ENCODE measurements around the gene SPACA6.
A peak's percentile ranks its signal among the peaks of the same experiment; 100 is the strongest.

SPACA6 gene

DNA sequence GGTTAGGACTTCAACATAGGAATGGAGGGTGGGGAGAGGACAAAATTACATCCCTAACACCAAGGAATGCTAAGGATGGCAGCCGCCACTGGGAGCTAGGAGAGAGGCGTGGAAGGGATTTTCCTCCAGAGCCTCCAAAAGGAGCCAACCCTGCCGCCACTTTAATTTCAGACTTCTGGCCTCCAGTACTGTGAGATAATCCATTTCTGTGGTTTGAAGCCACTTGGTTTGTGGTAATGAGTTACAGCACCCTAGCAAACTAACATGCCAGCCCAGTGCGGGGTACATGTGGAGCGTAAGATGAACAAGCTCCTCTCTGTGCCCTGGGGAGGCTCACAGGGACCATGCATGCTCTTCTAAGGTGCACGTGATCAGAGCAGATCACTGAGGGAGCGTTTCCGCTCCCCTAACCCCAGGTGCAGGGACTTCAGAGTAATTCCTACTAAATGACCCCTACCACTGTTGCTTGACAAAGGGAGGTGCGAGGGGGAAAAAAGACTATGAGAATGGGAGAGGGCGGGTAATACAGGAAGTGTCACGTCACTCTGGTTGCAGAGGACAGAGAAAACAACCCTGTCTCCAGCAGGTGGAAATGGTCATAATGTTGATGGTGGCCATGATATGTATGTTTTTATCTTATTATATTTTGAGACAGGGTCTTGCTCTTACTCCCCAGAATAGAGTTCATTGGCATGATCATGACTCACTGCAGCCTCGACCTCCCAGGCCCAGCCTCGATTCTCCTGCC is 46.5 kb downstream of the SPACA6 start:
- DNase-seq, result peak; percentile 31

DNA sequence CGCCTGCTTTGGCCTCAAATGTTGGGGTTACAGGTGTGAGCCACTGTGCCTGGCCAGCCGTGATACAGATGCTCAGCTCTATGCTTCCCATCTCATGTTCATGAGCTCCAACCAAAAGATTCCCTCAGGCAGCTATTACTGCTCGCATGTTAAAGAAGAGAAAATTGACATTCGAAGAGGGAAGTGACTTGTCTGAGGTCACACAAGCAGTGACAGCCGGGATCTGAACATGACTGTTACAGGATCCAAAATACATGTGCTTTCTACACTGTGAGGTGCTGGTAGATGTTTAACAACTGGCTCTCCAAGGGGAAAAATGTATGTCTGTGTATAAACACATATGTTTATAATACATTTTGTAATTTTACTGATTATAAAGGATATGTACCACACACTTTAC is 47.2 kb downstream of the SPACA6 start:
- DNase-seq, result no peak

DNA sequence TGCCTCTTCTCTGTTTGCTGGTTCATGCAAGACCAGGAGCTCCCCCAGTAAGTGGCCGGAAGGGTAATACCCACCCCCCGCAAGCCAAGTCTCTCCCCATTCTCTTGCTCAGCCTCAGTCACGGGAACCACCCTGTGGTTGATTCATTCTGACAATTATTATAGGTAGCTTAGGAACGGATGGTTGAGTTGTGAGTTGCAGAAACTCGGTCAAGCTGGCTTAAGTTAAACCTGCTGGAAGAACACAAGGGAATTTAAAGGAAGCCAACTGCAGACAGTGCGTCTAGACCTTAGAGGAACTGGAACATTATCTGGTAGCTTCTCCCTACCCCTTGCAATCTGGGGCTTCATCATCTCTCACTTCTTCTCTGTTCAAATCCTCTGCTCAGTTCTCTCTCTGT is 49.7 kb downstream of the SPACA6 start:
- DNase-seq, result no peak

DNA sequence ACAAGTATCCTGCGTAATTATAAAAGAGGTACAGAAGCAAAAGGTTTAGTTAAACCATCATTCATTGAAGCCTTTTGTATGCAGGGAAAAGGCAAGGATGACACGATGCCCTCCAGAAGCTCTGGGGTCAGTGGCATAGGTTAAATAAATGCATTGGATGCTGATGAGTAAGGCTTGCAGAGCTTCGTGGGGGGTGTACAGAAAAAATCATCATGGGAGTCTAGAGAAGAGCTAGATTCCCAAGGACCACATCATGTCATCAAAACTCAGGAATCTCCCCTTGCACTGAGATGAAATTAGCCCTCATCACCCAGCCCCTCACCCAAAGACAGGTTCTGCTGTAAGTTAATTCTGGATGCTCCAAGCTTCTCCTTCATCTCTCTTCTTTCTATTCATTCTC is 50.3 kb downstream of the SPACA6 start:
- DNase-seq, result no peak

DNA sequence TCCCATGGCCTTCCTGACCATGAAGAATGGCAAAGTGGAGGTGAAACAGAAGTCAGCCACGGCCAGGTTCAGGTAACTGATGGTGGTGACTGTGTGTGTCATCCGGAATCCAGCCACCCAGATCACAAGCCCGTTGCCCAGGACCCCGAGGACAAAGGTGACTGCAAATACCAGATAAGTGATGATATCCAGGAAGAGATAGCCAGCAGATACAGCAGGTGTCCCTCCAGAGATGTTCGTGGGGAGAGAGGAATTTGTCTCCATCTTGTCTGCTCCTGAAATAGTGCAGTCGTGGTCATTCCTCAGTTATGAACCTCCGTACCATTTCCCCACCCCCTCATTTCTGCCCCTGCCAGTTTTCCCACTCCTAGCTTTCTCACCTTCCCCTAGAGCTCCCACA is 53.6 kb downstream of the SPACA6 start:
- no peak for DNase-seq

DNA sequence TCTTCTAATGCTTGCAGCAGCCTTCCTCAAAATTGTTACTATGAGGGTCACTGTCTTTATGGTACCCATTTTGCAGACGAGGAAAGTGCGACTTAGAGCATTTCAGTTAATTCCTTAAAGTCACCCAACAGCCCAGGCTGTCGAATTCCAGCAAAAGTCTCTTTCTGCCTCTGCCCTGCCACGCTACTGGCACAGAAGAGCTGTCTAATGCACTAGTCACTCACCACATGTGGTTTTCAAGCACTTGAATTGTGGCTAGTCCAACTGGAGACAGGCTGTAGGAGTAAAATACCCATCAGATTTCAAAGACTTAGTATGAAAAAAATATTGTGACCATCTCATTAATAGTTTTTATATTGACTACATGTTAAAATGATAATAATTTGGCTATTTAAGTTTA is 56.8 kb downstream of the SPACA6 start:
- no peak for DNase-seq

DNA sequence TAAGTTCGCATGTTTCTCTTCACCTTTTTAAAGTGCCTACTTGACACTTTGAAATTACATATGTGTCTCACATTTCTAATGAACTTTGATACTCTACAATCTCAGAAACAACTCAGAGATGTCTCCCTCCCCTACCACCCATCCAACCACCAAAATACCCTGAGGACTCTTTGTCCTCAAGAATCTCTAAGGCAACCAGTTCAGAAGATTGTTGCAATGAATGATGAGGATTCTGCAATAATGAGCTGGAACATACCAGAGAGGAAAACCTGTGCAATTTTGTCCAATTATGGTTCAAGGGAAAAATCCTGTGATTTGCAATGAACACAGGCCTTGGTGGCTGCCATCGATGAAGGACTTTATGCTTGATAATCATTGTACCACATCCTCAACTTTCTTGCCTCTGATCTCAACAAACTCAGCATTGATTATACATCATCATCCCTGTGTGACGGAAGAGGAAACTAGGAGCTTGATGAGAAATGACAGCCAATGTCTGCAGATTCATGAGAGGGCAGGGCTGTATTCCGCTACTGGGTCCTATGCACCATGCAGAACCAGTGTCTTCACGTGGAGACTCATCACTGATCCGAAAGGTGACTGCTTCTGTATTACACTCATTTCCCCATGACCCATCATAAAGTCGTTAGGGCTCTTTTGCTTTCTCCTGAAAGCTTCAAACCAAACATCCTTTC is 57.4 kb downstream of the SPACA6 start:
- no peak for DNase-seq

DNA sequence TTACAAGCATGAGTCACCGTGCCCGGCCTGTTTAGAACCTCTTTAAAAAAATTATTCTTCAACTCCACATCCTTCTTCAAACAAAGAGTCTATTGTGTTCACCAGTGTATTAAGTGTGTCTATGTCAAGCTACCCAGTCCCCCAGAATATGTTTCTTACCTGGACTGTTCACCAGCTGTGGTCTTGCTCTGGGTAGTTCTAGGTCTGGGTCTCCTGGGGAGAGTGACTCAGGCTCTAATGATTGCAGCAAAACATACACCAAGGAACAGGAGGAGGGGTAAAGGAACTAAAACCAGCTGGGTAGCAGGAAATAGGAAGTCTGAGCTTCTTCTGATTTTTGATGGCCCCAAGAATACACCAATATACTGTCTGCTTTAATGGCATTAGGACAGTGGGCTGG is 58.5 kb downstream of the SPACA6 start, which contains the start of gene FPR1:
FPR1 (minus strand) TSS at position 224 of the 400 bp plus-strand sequence. CDS start 4,884 bp downstream, outside the sequence.
- peak; percentile 33 for DNase-seq

DNA sequence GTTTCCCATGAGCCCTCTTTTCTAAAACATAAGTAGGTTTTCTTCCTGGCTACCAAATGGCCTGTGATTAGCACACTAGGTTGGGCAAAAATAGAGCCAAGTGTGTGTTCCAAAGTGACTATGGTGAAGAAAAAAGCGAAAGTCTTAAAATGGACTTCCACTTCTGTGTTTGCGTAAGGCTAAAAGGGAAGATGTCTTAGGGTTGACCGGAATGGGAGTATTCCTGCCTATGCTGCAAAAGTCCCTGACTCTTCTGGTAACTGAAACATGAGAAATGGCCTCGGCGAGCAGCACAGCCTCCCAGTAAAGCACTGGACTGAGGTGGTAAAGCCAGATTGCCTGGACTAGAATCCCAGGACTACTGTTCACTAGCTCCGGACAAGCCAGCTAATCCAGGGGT is 61.0 kb downstream of the SPACA6 start:
- DNase-seq, result no peak

DNA sequence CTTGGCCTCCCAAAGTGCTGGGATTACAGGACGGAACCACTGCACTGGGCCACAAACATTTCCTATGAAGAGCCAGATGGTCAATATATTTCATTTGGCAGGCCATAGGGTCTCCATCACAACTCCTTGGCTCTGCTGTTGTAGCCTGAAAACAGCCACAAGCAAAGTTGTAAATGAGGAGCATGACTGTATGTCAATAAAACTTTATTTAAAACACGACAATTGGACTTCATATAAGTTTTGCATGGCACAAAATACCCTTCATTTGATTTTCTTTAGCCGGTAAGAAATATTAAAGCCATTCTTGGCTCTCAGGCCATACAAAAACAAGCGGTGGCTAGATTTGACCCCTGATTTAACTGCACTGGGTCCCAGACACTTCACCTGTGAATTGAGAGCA is 61.6 kb downstream of the SPACA6 start:
- DNase-seq, result no peak

Measured in GF-D8 (cell line).